B cell (primary cell): ENCODE data around the gene HCK. TPM values are rescaled to one million over a fixed set of nuclear protein-coding genes. Genes with fewer than 3 reads are reported as not detected.

Source experiments
- ATAC-seq: fragments of 200-7000 bp; cut with Tn5 transposase; one replicate; pipeline ENCODE4 v1.10.0; 2021; ENCODE audit warnings: low read depth, mild to moderate bottlenecking, moderate number of reproducible peaks, moderate library complexity
- CTCF ChIA-PET: fragments of 350-600 bp; sonication (Branson Sonifier 250); formaldehyde crosslinking; loops from one replicate; lab custom pipeline; 2021; ENCODE audit warnings: antibody characterized with exemption, inconsistent platforms; lab: Charles Lee
- POLR2A ChIA-PET: fragments of 350-600 bp; sonication (Branson Sonifier 250); formaldehyde crosslinking; loops from one replicate; lab custom pipeline; 2021; ENCODE audit warnings: antibody characterized with exemption; lab: Charles Lee
- DNase-seq: peaks from one replicate; pipeline ENCODE4 v3.0.0; 2013
- H2AFZ ChIP-seq: 2 replicates; pipeline ENCODE4 v1.6.1; 2012; ENCODE audit warnings: mild to moderate bottlenecking, low read depth, low read length; ENCODE audit not compliant: insufficient read depth, poor library complexity, severe bottlenecking
- H3K27ac ChIP-seq, 2 donors: 1 replicate in 1 of 2; 2 replicates in 1 of 2; pipeline ENCODE4 v1.5.1; 2012 to 2013; ENCODE audit warnings: low read length in 2 of 2, mild to moderate bottlenecking in 2 of 2, moderate library complexity in 1 of 2
- H3K27me3 ChIP-seq, 4 experiments: fragments of 200-600 bp in 1 of 4; sonication (generic) in 1 of 4; replicated peaks in 1 of 4; 1 replicate in 2 of 4; 2 replicates in 2 of 4; pipeline versions ENCODE4 v1.6.1 to v1.7.0; 2013 to 2016; ENCODE audit warnings: low read length in 3 of 4, mild to moderate bottlenecking in 2 of 4, mixed read lengths in 1 of 4, moderate library complexity in 1 of 4; ENCODE audit not compliant: insufficient read depth in 4 of 4, control insufficient read depth in 3 of 4; ENCODE audit errors: control extremely low read depth in 1 of 4
- H3K36me3 ChIP-seq, 2 experiments: replicated peaks in 1 of 2; 1 replicate in 1 of 2; 2 replicates in 1 of 2; pipeline versions ENCODE4 v1.6.1 to v1.7.1; 2013; ENCODE audit warnings: low read length in 1 of 2; ENCODE audit not compliant: insufficient read depth in 2 of 2, control insufficient read depth in 1 of 2; ENCODE audit errors: control extremely low read depth in 1 of 2, extremely low read depth in 1 of 2
- H3K4me1 ChIP-seq, 2 donors: fragments of 200-600 bp in 1 of 2; sonication (generic) in 1 of 2; 1 replicate in 1 of 2; 2 replicates in 1 of 2; pipeline versions ENCODE4 v1.5.1 to v1.6.1; 2013 to 2017; ENCODE audit warnings: low read length in 2 of 2; ENCODE audit not compliant: control insufficient read depth in 2 of 2, insufficient read depth in 2 of 2
- H3K4me2 ChIP-seq: replicated peaks from 2 replicates; pipeline ENCODE3; 2012; ENCODE audit warnings: mild to moderate bottlenecking, low read depth, low read length; ENCODE audit not compliant: poor library complexity, severe bottlenecking
- H3K4me3 ChIP-seq, 5 experiments: fragments of 200-600 bp in 1 of 5; sonication (generic) in 1 of 5; 1 replicate in 3 of 5; 2 replicates in 2 of 5; pipeline versions ENCODE4 v1.5.1 to v1.7.0; 2011 to 2016; ENCODE audit warnings: low read length in 4 of 5, mild to moderate bottlenecking in 4 of 5, low read depth in 2 of 5, control low read depth in 1 of 5, moderate library complexity in 1 of 5; ENCODE audit not compliant: insufficient read depth in 1 of 5; ENCODE audit errors: control extremely low read depth in 1 of 5, extremely low read depth in 1 of 5
- H3K79me2 ChIP-seq: fragments of 200-600 bp; sonication (generic); one replicate; pipeline ENCODE4 v1.6.0; 2016; ENCODE audit warnings: low read length; ENCODE audit not compliant: control insufficient read depth, insufficient read depth
- H3K9ac ChIP-seq: fragments of 200-600 bp; sonication (generic); 2 replicates; pipeline ENCODE4 v1.6.1; 2017; ENCODE audit warnings: mild to moderate bottlenecking, low read length, moderate library complexity
- H3K9me3 ChIP-seq, 3 donors: one replicate each; pipeline versions ENCODE4 v1.6.1 to v1.7.1; 2013; ENCODE audit warnings: low read length in 2 of 3; ENCODE audit not compliant: control insufficient read depth in 2 of 3, insufficient read depth in 1 of 3; ENCODE audit errors: control extremely low read depth in 1 of 3
- H4K20me1 ChIP-seq: 2 replicates; pipeline ENCODE4 v1.6.0; 2012; ENCODE audit warnings: mild to moderate bottlenecking, low read length; ENCODE audit not compliant: insufficient read depth, control insufficient read depth, poor library complexity, severe bottlenecking
- H3K27ac Mint-ChIP-seq: one replicate; pipeline ENCODE4 v1.8.0; 2021; ENCODE audit warnings: mixed read lengths
- H3K27me3 Mint-ChIP-seq: one replicate; pipeline ENCODE4 v1.8.0; 2021; ENCODE audit warnings: mixed read lengths
- H3K4me1 Mint-ChIP-seq: one replicate; pipeline ENCODE4 v1.8.0; 2021; ENCODE audit warnings: mixed read lengths
- H3K4me3 Mint-ChIP-seq: one replicate; pipeline ENCODE4 v1.8.0; 2021; ENCODE audit warnings: mixed read lengths
- H3K9me3 Mint-ChIP-seq: one replicate; pipeline ENCODE4 v1.8.0; 2022; ENCODE audit warnings: mixed read lengths; ENCODE audit not compliant: insufficient read depth
- CTCF ChIP-seq: fragments of 200-600 bp; IDR thresholded peaks from one replicate; pipeline ENCODE4 v1.8.0; 2022; ENCODE audit warnings: antibody characterized with exemption, mild to moderate bottlenecking
- EZH2 ChIP-seq: IDR thresholded peaks from 2 replicates; pipeline ENCODE4 v1.6.1; 2012; ENCODE audit warnings: borderline replicate concordance, low read depth, mild to moderate bottlenecking, moderate library complexity, low read length; ENCODE audit not compliant: insufficient read depth, poor library complexity, severe bottlenecking
- WGBS: methylation state at CpG from one replicate; pipeline ENCODE4 v1.1.5; 2013; ENCODE audit warnings: missing lambda C conversion rate; ENCODE audit not compliant: insufficient coverage; 5-methylcytosine and 5-hydroxymethylcytosine counted together
- intact Hi-C: fragments of 100-400 bp; cut with micrococcal nuclease; formaldehyde crosslinking; loops from one replicate; pipeline ENCODE4 v1.10.0; 2022
- polyA plus RNA-seq: library from polyadenylated mRNA; depleted of rRNA; stranded (reverse); fragments of >200 nt; gene quantifications from 2 replicates; pipeline ENCODE4 v1.2.3, GENCODE V29; 2012
- total RNA-seq, 2 donors: library from RNA; stranded (reverse); fragments of 120-200 nt in 1 of 2; gene quantifications; 1 replicate in 1 of 2; 2 replicates in 1 of 2; pipeline versions ENCODE4 v1.2.3 to v1.2.4, GENCODE V29; 2013 to 2022

HCK gene
- total and polyA plus RNA-seq, 2 donors (not counting 1 experiment from before 2014, with no cell fraction given): 33.3 to 48.6 TPM

- no peaks in the 10 kb centered on the region for H3K79me2 ChIP-seq
- H3K4me1 ChIP-seq: no peaks in the 10 kb centered on the region
- Mint-ChIP-seq H3K27ac (no peak overlapping the region), H3K27me3 (peaks cover 23% of the 10 kb centered on the region), H3K4me3 (no peak overlapping the region), H3K9me3 (no peaks in the 10 kb centered on the region), H3K4me1 (no peaks in the 10 kb centered on the region)
- no peak overlapping the region for H3K4me3 ChIP-seq
- no peaks in the 10 kb centered on the region for H3K36me3 ChIP-seq
- DNase-seq (no peak), ATAC-seq (no peak)
- no peaks in the 10 kb centered on the region for H3K9me3 ChIP-seq
- ChIA-PET CTCF (interaction anchor here (0.6 to 1.5 kb wide), 3 partner anchors 22 to 30 kb away, joined by 3 to 6 read pairs (median 3); no protein-coding TSS in a partner anchor), POLR2A (no interaction called here)
- no peak overlapping the region for H2AFZ ChIP-seq
- no peak for TF ChIP-seq CTCF
- no peak for TF ChIP-seq EZH2
- no peak overlapping the region for H3K9ac ChIP-seq
- H3K27me3 ChIP-seq: peaks cover 0 to 8% (median 0%) of the 10 kb centered on the region in 4 experiments
- H3K27ac ChIP-seq: no peak overlapping the region
- no peaks in the 10 kb centered on the region for H4K20me1 ChIP-seq
- WGBS: 50% methylated on average over 9 of the region's 10 CpGs
- intact Hi-C loops: no loop called here
- no peak overlapping the region for H3K4me2 ChIP-seq
Measured at GRCh38 chr20:32007787-32008616, 44.0 kb upstream of the HCK start.

DNA sequence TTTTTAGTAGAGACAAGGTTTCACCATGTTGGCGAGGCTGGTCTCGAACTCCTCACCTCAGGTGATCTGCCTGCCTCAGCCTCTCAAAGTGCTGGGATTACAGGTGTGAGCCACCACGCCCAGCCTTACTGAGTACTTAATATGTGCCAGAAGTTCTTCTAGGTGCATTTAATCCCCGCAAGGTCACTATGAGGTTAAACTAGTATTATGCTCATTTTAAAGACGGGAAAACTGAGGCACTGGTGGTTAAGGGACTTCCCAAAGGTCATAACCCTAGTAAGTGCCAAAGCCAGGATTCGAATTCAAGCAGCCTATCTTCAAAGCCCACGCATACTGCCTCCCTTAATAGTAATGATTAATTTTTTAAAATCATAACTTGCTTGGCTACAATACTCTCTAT lies 42.5 kb upstream of the HCK start:
- Histone ChIP-seq H3K9me3 (no peaks in the 10 kb centered on the region), H3K79me2 (no peaks in the 10 kb centered on the region), H3K27ac (no peak overlapping the region), H3K27me3 (peaks cover 0 to 8% (median 0%) of the 10 kb centered on the region in 4 experiments), H4K20me1 (no peaks in the 10 kb centered on the region), H3K9ac (no peak overlapping the region), H3K36me3 (no peaks in the 10 kb centered on the region), H2AFZ (no peak overlapping the region), H3K4me2 (no peak overlapping the region), H3K4me3 (no peak overlapping the region), H3K4me1 (no peaks in the 10 kb centered on the region)
- H3K27ac Mint-ChIP-seq: no peak overlapping the region
- no peaks in the 10 kb centered on the region for H3K4me1 Mint-ChIP-seq
- no peak overlapping the region for H3K4me3 Mint-ChIP-seq
- H3K9me3 Mint-ChIP-seq: no peaks in the 10 kb centered on the region
- ChIA-PET CTCF (interaction anchor here (0.7 to 1.5 kb wide), 2 partner anchors 20 to 30 kb away, joined by 4 to 6 read pairs; no protein-coding TSS in a partner anchor), POLR2A (no interaction called here)
- intact Hi-C loops: no loop called here
- H3K27me3 Mint-ChIP-seq: peaks cover 26% of the 10 kb centered on the region
- 97% methylated on average over 5 of the region's 7 CpGs for WGBS
- no peak for ATAC-seq
- DNase-seq: no peak
- TF ChIP-seq EZH2: no peak
- no peak for TF ChIP-seq CTCF
